Spleen (tissue), 11 donors: ENCODE results near the gene AMOT. TPM values are rescaled to one million over a fixed set of nuclear protein-coding genes. Genes with fewer than 3 reads are reported as not detected.

ENCODE experiments used
- DNase-seq: peaks from one replicate; pipeline ENCODE4 v3.0.0-alpha.2; 2020
- H3K27ac ChIP-seq, 8 donors: fragments of 200-600 bp; sonication (generic) in 7 of 8; 1 replicate in 4 of 8; 2 replicates in 4 of 8; pipeline versions ENCODE4 v1.5.0 to v1.8.0; 2016 to 2021; ENCODE audit warnings: inconsistent platforms in 4 of 8, mild to moderate bottlenecking in 4 of 8, moderate library complexity in 1 of 8
- H3K27me3 ChIP-seq, 7 donors: fragments of 200-600 bp; sonication (generic) in 6 of 7; replicated peaks in 1 of 7; 1 replicate in 4 of 7; 2 replicates in 3 of 7; pipeline versions ENCODE4 v1.5.0 to v1.8.0; 2016 to 2021; ENCODE audit warnings: inconsistent platforms in 3 of 7, mild to moderate bottlenecking in 1 of 7
- H3K36me3 ChIP-seq, 6 donors: fragments of 200-600 bp; sonication (generic) in 5 of 6; 1 replicate in 4 of 6; 2 replicates in 2 of 6; pipeline versions ENCODE4 v1.5.0 to v1.8.0; 2016 to 2021; ENCODE audit warnings: inconsistent platforms in 2 of 6
- H3K4me1 ChIP-seq, 6 donors: fragments of 200-600 bp; sonication (generic) in 5 of 6; 1 replicate in 3 of 6; 2 replicates in 3 of 6; pipeline versions ENCODE4 v1.5.0 to v1.8.0; 2016 to 2021; ENCODE audit warnings: inconsistent platforms in 3 of 6
- H3K4me3 ChIP-seq, 8 donors: fragments of 200-600 bp; sonication (generic) in 7 of 8; 1 replicate in 4 of 8; 2 replicates in 4 of 8; pipeline versions ENCODE4 v1.5.0 to v1.8.0; 2016 to 2021; ENCODE audit warnings: inconsistent platforms in 4 of 8, mild to moderate bottlenecking in 4 of 8, moderate library complexity in 2 of 8
- H3K9me3 ChIP-seq, 8 donors: fragments of 200-600 bp; sonication (generic) in 7 of 8; 1 replicate in 4 of 8; 2 replicates in 4 of 8; pipeline versions ENCODE4 v1.5.0 to v1.8.0; 2016 to 2021; ENCODE audit warnings: inconsistent platforms in 4 of 8
- POLR2A ChIP-seq, 3 donors: fragments of 450-650 bp; IDR thresholded peaks; one replicate each; pipeline ENCODE4 v1.5.1; 2017; ENCODE audit warnings: antibody characterized with exemption in 3 of 3, mild to moderate bottlenecking in 1 of 3
- POLR2AphosphoS5 ChIP-seq, 3 donors: sonication (generic); formaldehyde crosslinking; IDR thresholded peaks; one replicate each; pipeline ENCODE4 v1.5.1; 2017; ENCODE audit warnings: antibody characterized with exemption in 3 of 3
- WGBS, 5 donors: extraction: QIAGEN DNeasy Blood & Tissue Kit in 3 of 5; methylation state at CpG; one replicate each; pipeline versions ENCODE4 v1.1.5 to v1.1.7; 2013 to 2018; 5-methylcytosine and 5-hydroxymethylcytosine counted together
- intact Hi-C: fragments of 100-400 bp; cut with DNase I; formaldehyde crosslinking; loops from one replicate; pipeline ENCODE4 v1.15.0; 2023; ENCODE audit warnings: low total_unique reads
- polyA plus RNA-seq, 3 donors: library from polyadenylated mRNA; stranded (reverse); fragments of 200-250 nt; gene quantifications; one replicate each; pipeline ENCODE4 v1.2.1, GENCODE V29; 2013
- total RNA-seq, 7 donors: library from RNA; depleted of rRNA in 3 of 7; stranded (reverse); fragments of >200 nt in 3 of 7; fragmentation: NEBNext Ultra II Directional in 4 of 7; extraction: Animal tissue kit (Norgen Biotek cat#: 25700) in 4 of 7; gene quantifications; one replicate each; pipeline versions ENCODE4 v1.1.0 to v1.2.1, GENCODE V29; 2016 to 2021
- TF ChIP-seq, protein P1 (sequence below), 11 experiments: fragments of 200-600 bp in 7 of 11; fragments of 450-650 bp in 4 of 11; sonication (generic) in 4 of 11; IDR thresholded peaks in 8 of 11; conservative IDR thresholded peaks in 3 of 11; 1 replicate in 7 of 11; 2 replicates in 4 of 11; pipeline versions ENCODE4 v1.4.0 to v1.8.0; 2016 to 2021; ENCODE audit warnings: antibody characterized with exemption in 11 of 11, inconsistent platforms in 4 of 11, mild to moderate bottlenecking in 1 of 11
- donor health status: healthy with polysubstance abuse.
- donor health status: DM: no; HTN: no; CAD: no; lungs with moderate emphysema.
- donor health status: DM: no; HTN: no; CAD: no.
- donor health status: Bipolar disorder and iron deficiency.
- donor health status: healthy.
- donor health status: DM: no; HTN: no; CAD: no.
- donor health status: DM: yes; HTN: yes; CAD: no.

AMOT gene
- total and polyA plus RNA-seq, 10 donors = 0.52 to 8.0 (median 3.6) TPM

DNA sequence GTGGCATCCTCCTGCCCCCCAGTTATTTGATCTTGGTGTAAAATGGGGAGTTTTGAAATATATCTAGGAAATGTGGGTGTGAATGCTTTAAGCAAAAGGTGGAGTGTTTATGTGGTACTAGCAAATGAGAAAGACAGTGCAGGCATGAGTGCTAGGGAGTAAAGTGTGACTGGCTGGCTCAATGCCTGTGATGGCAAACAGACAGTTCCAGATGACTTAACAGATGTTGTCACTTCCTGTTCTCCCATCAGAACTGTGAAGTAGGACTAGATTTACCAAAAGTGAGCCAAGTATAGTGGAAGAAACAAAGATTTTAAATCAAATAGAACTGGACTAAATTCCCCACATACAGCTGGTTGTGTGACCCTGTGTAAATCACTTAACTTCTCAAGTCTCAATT is 8.4 kb upstream of the AMOT start:
- no peak overlapping the region for H3K4me3 ChIP-seq
- TF ChIP-seq POLR2AphosphoS5 (IDR thresholded peaks at IDR 0.05) (no peak), POLR2A (IDR thresholded peaks at IDR 0.05) (no peak)
- TF ChIP-seq, protein P1, sequence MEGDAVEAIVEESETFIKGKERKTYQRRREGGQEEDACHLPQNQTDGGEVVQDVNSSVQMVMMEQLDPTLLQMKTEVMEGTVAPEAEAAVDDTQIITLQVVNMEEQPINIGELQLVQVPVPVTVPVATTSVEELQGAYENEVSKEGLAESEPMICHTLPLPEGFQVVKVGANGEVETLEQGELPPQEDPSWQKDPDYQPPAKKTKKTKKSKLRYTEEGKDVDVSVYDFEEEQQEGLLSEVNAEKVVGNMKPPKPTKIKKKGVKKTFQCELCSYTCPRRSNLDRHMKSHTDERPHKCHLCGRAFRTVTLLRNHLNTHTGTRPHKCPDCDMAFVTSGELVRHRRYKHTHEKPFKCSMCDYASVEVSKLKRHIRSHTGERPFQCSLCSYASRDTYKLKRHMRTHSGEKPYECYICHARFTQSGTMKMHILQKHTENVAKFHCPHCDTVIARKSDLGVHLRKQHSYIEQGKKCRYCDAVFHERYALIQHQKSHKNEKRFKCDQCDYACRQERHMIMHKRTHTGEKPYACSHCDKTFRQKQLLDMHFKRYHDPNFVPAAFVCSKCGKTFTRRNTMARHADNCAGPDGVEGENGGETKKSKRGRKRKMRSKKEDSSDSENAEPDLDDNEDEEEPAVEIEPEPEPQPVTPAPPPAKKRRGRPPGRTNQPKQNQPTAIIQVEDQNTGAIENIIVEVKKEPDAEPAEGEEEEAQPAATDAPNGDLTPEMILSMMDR (IDR thresholded peaks at IDR 0.05 in 8 of 11, conservative IDR thresholded peaks at IDR 0.05 in 3 of 11) = no peak
- intact Hi-C loops = no loop called here
- H3K27me3 ChIP-seq = no peaks in the 10 kb centered on the region
- DNase-seq = no peak
- H3K36me3 ChIP-seq = no peaks in the 10 kb centered on the region
- no peak overlapping the region for H3K27ac ChIP-seq
- peaks cover 0 to 21% (median 9%) of the 10 kb centered on the region in 6 donors for H3K4me1 ChIP-seq
- H3K9me3 ChIP-seq = no peaks in the 10 kb centered on the region

DNA sequence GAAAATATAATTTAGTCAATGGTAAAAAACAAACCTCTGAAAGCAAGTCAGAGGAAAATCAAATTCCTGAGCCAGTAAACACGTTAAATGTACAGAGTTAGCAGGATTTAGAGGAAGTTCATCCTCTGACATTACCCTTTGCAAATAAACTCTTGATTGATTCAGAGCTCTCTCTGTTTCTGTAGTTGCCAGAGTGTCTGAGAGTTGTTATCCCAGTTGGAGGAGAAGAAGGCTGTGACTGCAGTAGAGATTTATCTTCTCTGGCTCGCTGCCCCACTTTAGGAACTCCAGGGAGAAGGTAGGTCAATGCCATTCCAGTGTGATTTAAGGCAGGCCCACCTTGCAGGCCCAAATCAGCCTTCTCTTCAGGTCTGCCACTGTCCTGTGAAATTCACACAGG is 6.2 kb upstream of the AMOT start:
- Histone ChIP-seq H3K27me3 (peaks cover 0 to 9% (median 0%) of the 10 kb centered on the region in 7 donors), H3K36me3 (no peaks in the 10 kb centered on the region), H3K9me3 (no peaks in the 10 kb centered on the region), H3K4me1 (peaks cover 0 to 19% (median 6%) of the 10 kb centered on the region in 6 donors), H3K4me3 (no peak overlapping the region), H3K27ac (no peak overlapping the region)
- intact Hi-C loops = no loop called here
- no peak for DNase-seq
- TF ChIP-seq POLR2AphosphoS5 (IDR thresholded peaks at IDR 0.05) (no peak), POLR2A (IDR thresholded peaks at IDR 0.05) (no peak)
- TF ChIP-seq, protein P1 (IDR thresholded peaks at IDR 0.05 in 8 of 11, conservative IDR thresholded peaks at IDR 0.05 in 3 of 11) = no peak
- 43 to 78% (median 70%) methylated on average over 1 to 2 of the region's 2 CpGs for WGBS, 5 donors

DNA sequence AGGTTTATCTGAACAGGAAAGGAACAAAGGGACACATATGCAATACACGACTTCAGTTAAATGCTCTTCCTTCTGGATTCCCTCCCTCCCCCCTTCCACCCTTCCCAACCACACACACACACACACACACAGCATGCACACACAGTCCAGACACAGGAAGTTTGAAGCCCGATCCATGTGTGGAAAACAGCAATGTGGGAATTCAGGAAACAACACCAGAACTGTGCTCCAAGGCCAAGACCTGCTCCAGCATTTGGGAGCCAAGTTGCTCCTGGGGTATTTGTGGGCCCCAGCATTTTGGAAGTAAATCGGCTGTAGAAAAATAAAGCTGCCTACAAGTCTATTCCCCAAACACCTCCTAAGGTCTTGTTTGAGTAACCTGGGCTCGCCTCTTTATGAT is 5.6 kb upstream of the AMOT start:
- Histone ChIP-seq H3K4me1 (peaks cover 0 to 16% (median under 1%) of the 10 kb centered on the region in 6 donors), H3K9me3 (no peaks in the 10 kb centered on the region), H3K27ac (no peak overlapping the region), H3K36me3 (no peaks in the 10 kb centered on the region), H3K4me3 (no peak overlapping the region), H3K27me3 (peaks cover 0 to 11% (median 0%) of the 10 kb centered on the region in 7 donors)
- WGBS, 5 donors = 62 to 81% (median 67%) methylated on average over 2 to 4 of the region's 4 CpGs
- DNase-seq = no peak
- TF ChIP-seq, protein P1 (IDR thresholded peaks at IDR 0.05 in 8 of 11, conservative IDR thresholded peaks at IDR 0.05 in 3 of 11) = no peak
- no peak for TF ChIP-seq POLR2A (IDR thresholded peaks at IDR 0.05)
- TF ChIP-seq POLR2AphosphoS5 (IDR thresholded peaks at IDR 0.05) = no peak
- intact Hi-C loops = no loop called here

DNA sequence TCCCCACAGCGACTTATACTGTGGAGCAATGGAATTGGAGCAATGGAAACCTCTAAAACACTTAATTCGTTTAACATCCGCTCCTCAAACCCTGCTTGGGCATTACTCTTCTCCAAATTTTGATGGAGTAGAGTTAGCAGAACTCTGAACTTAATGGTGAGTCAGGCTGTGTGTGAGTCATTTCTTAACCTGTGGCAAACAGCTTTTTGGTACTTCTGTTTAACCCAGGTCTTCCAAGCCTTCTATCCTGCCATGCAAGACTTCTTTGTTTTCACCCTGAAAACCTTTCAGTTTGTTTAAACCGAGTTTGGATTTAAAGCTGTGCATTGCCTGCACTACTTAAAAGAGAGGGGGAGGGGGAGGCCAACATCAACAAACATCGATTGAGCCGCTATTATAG is 3.6 kb upstream of the AMOT start:
- Histone ChIP-seq H3K9me3 (no peaks in the 10 kb centered on the region), H3K27ac (no peak overlapping the region), H3K4me3 (no peak overlapping the region), H3K36me3 (no peaks in the 10 kb centered on the region), H3K4me1 (peaks cover 0 to 12% (median 2%) of the 10 kb centered on the region in 6 donors), H3K27me3 (peaks cover 0 to 26% (median 0%) of the 10 kb centered on the region in 7 donors)
- DNase-seq = no peak
- intact Hi-C loops = no loop called here
- TF ChIP-seq, protein P1 (IDR thresholded peaks at IDR 0.05 in 8 of 11, conservative IDR thresholded peaks at IDR 0.05 in 3 of 11) = no peak
- TF ChIP-seq POLR2AphosphoS5 (IDR thresholded peaks at IDR 0.05) (no peak), POLR2A (IDR thresholded peaks at IDR 0.05) (no peak)
- WGBS, 5 donors = 61 to 91% (median 79%) methylated on average over 6 of the region's 6 CpGs
